HEK293T (cell line): ENCODE results near the gene GNAL.
A peak's percentile ranks its signal among the peaks of the same experiment; 100 is the strongest.

Source experiments
- CTCF ChIA-PET: fragments of 350-600 bp; formaldehyde crosslinking; extraction: SDS; loops from one replicate; lab custom pipeline; 2021; ENCODE audit warnings: antibody characterized with exemption, inconsistent platforms; lab: Yijun Ruan, JAX
- POLR2A ChIA-PET: fragments of 350-600 bp; formaldehyde crosslinking; extraction: SDS; loops from one replicate; lab custom pipeline; 2020; ENCODE audit warnings: antibody characterized with exemption, inconsistent platforms; lab: Yijun Ruan, JAX
- DNase-seq: peaks from one replicate; pipeline ENCODE4 v3.0.0; 2012; ENCODE audit warnings: mixed read lengths; ENCODE audit errors: extremely low spot score
- ARNT ChIP-seq: fragments of 450-650 bp; IDR thresholded peaks from 2 replicates; pipeline ENCODE4 v1.6.1; 2017; ENCODE audit warnings: mild to moderate bottlenecking
- BHLHE40 ChIP-seq: fragments of 450-650 bp; IDR thresholded peaks from 2 replicates; pipeline ENCODE4 v1.6.1; 2016; ENCODE audit warnings: mild to moderate bottlenecking, moderate library complexity, borderline replicate concordance
- CTBP1 ChIP-seq: fragments of 450-650 bp; IDR thresholded peaks from 2 replicates; pipeline ENCODE4 v1.6.1; 2016; ENCODE audit warnings: borderline replicate concordance
- ELF4 ChIP-seq: fragments of 450-650 bp; IDR thresholded peaks from 2 replicates; pipeline ENCODE4 v1.6.1; 2017; ENCODE audit warnings: antibody characterized with exemption
- FOXA1 ChIP-seq: fragments of 450-650 bp; IDR thresholded peaks from 2 replicates; pipeline ENCODE4 v1.6.1; 2016; ENCODE audit warnings: mild to moderate bottlenecking
- FOXK2 ChIP-seq: fragments of 450-650 bp; IDR thresholded peaks from 2 replicates; pipeline ENCODE4 v1.6.1; 2016; ENCODE audit warnings: mild to moderate bottlenecking
- FOXM1 ChIP-seq: fragments of 450-650 bp; IDR thresholded peaks from 2 replicates; pipeline ENCODE4 v1.6.1; 2017; ENCODE audit warnings: mild to moderate bottlenecking, borderline replicate concordance
- HDGF ChIP-seq: fragments of 450-650 bp; IDR thresholded peaks from 2 replicates; pipeline ENCODE4 v1.6.1; 2017; ENCODE audit warnings: antibody characterized with exemption, borderline replicate concordance
- L3MBTL2 ChIP-seq: fragments of 450-650 bp; conservative IDR thresholded peaks from 2 replicates; pipeline ENCODE4 v1.6.1; 2016; ENCODE audit warnings: mild to moderate bottlenecking
- LEF1 ChIP-seq: fragments of 450-650 bp; IDR thresholded peaks from 2 replicates; pipeline ENCODE4 v1.6.1; 2017; ENCODE audit warnings: mild to moderate bottlenecking, borderline replicate concordance
- NFRKB ChIP-seq: fragments of 450-650 bp; IDR thresholded peaks from 2 replicates; pipeline ENCODE4 v1.6.1; 2016; ENCODE audit warnings: mild to moderate bottlenecking, moderate library complexity
- SP1 ChIP-seq: fragments of 450-650 bp; IDR thresholded peaks from 2 replicates; pipeline ENCODE4 v1.6.1; 2017
- SUZ12 ChIP-seq: fragments of 450-650 bp; IDR thresholded peaks from 2 replicates; pipeline ENCODE4 v1.6.1; 2016; ENCODE audit warnings: mild to moderate bottlenecking
- TARDBP ChIP-seq: fragments of 450-650 bp; IDR thresholded peaks from 2 replicates; pipeline ENCODE4 v1.6.1; 2016
- ZNF384 ChIP-seq: fragments of 450-650 bp; IDR thresholded peaks from 2 replicates; pipeline ENCODE4 v1.6.1; 2016
- TF ChIP-seq, protein P1 (sequence below): fragments of 450-650 bp; IDR thresholded peaks from 2 replicates; pipeline ENCODE4 v1.6.1; 2016

Gene GNAL

GRCh38 chr18:11719050-11719449, 30.0 kb downstream of the GNAL start:
- ChIA-PET CTCF (no interaction called here), POLR2A (no interaction called here)
- no peak for DNase-seq
- TF ChIP-seq ZNF384 (no peak), BHLHE40 (no peak), HDGF (no peak), ARNT (no peak), L3MBTL2 (no peak), SP1 (no peak), FOXK2 (no peak), NFRKB (no peak), CTBP1 (no peak), FOXM1 (no peak), SUZ12 (no peak), FOXA1 (no peak), LEF1 (no peak)
- TF ChIP-seq, protein P1, sequence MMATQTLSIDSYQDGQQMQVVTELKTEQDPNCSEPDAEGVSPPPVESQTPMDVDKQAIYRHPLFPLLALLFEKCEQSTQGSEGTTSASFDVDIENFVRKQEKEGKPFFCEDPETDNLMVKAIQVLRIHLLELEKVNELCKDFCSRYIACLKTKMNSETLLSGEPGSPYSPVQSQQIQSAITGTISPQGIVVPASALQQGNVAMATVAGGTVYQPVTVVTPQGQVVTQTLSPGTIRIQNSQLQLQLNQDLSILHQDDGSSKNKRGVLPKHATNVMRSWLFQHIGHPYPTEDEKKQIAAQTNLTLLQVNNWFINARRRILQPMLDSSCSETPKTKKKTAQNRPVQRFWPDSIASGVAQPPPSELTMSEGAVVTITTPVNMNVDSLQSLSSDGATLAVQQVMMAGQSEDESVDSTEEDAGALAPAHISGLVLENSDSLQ, result no peak

DNA sequence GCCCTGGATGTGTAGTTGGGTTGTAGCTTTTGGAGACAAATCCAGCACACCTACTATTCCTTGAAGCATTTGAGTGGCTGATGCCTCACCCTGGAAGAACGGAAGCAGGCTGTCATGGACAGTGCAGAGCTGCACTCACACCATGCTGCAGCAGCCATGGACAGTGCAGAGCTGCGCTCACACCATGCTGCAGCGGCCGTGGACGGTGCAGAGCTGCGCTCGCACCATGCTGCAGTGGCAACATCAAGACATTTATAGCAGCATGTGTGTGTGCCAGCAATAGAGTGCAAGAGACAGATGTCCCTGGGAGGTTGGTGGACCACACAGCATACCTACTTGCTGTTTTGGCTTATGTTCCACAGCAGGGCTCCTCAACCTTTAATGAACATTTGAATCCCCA, 30.6 kb downstream of the GNAL start:
- TF ChIP-seq FOXM1 (no peak), CTBP1 (no peak), L3MBTL2 (no peak), NFRKB (no peak), ELF4 (no peak), FOXA1 (no peak), HDGF (no peak), LEF1 (no peak), ZNF384 (no peak), FOXK2 (no peak)
- TF ChIP-seq, protein P1, result no peak

DNA sequence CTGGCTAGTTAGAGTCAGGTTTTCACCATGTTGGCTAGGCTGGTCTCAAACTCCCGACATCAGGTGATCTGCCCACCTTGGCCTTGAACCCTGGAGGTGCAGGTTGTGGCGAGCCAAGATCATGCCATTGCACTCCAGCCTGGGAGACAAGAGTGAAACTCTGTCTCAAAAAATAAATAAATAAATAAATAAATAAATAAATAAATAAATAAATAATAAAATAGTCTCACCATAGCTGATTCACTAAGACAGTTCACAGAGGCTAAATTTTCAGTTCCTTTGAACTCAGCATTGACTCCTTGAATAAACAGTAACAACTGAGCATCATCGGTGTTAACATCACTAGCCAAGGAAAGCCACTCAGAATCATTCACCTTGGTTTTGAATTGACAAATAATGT, 32.7 kb downstream of the GNAL start:
- ChIA-PET CTCF (no interaction called here), POLR2A (no interaction called here)
- TF ChIP-seq, protein P1, result no peak
- TF ChIP-seq SUZ12 (no peak), FOXK2 (no peak), CTBP1 (no peak)
- DNase-seq, result no peak

More for the DNA sequence above, 30.6 kb downstream of the GNAL start:
- POLR2A ChIA-PET, result no interaction called here
- DNase-seq, result no peak
- CTCF ChIA-PET, result no interaction called here

DNA sequence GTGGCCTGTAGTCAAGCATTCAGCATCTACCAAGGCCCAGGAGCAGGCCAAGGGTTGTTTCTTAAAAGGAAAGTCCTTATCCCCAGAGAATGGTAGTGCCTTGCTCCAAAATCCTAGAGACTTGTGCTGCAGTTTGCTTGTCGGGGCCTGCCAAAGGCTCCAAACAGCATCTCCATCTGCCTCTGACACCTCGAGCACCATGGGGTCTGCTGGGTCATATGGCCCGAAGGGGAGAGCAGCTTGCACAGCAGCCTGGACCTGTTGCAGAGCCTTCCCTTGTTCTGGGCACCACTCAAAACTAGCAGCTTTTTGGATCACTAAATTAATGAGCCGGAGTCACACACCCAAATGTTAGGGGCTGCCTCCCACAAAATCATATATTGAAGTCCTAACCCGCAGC, 35.7 kb downstream of the GNAL start:
- ChIA-PET CTCF (no interaction called here), POLR2A (no interaction called here)
- no peak for DNase-seq
- no peak for TF ChIP-seq SUZ12
- no peak for TF ChIP-seq NFRKB
- no peak for TF ChIP-seq FOXK2
- TF ChIP-seq SP1, result no peak
- TF ChIP-seq BHLHE40, result no peak
- TF ChIP-seq, protein P1, result no peak
- no peak for TF ChIP-seq ZNF384
- TF ChIP-seq FOXM1, result no peak
- no peak for TF ChIP-seq ARNT
- TF ChIP-seq HDGF, result no peak
- no peak for TF ChIP-seq CTBP1
- TF ChIP-seq LEF1, result no peak
- no peak for TF ChIP-seq ELF4

DNA sequence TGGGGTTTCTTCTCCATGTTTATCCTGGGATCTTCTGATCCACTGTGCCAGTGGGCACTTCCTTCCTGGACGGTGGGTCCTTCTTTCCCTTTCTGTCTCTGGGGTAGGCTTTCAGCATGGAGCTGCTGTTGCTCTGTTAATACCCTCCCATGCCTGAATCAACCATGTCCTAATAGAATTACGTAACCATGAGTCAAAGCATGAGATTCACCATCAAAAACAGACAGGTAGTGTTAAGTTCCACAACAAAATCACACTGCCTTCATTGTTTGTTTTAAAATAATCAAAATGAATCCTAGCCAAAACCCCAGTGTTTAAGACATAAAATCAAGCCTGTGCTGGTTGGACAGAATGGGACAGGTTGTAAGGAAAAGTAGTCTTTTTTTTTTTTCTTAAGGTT, 37.5 kb downstream of the GNAL start:
- DNase-seq, result no peak
- POLR2A ChIA-PET, result no interaction called here
- no peak for TF ChIP-seq NFRKB
- no peak for TF ChIP-seq SP1
- no peak for TF ChIP-seq SUZ12
- TF ChIP-seq FOXK2, result no peak
- CTCF ChIA-PET, result interaction anchor here (1.2 to 1.5 kb wide), 2 partner anchors 71 to 72 kb away, joined by 3 to 4 read pairs; no protein-coding TSS in a partner anchor

DNA sequence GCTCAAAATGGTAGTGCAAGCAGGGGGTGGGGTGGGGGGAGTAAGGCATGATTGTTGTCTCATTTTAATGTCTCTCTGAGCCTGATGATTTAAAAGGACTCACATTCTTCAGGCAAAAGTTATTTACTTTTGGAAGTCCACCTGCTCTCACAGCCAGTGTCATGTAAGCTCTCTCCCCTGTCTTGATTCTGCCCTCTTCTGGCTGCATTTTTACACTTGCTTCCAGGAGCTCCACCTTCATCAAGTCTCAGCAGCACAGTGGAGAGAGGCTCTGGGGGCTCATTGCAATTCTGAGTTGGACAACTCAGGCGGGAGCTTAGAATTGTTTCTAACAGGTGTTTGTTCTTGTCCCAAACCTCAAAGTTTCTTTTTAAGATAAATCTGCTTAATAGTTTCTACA, 39.2 kb downstream of the GNAL start:
- no peak for TF ChIP-seq BHLHE40
- TF ChIP-seq, protein P1, result no peak
- no peak for TF ChIP-seq ARNT
- TF ChIP-seq LEF1, result no peak
- no peak for TF ChIP-seq TARDBP
- no peak for TF ChIP-seq L3MBTL2
- TF ChIP-seq NFRKB, result no peak
- TF ChIP-seq FOXM1, result no peak
- TF ChIP-seq SUZ12, result no peak
- POLR2A ChIA-PET, result no interaction called here
- CTCF ChIA-PET, result interaction anchor here (0.6 to 1.4 kb wide), 2 partner anchors 72 to 318 kb away, joined by 3 to 23 read pairs; no protein-coding TSS in a partner anchor
- DNase-seq, result peak; percentile 15
